GM19035 (cell line): ENCODE measurements around the gene PDZD2.
"Not testable (repeated sequence)": the region's sequence is repeated elsewhere in the genome, so short reads cannot be mapped to it uniquely, and the experiment has no call there.

Experiments
- ATAC-seq: cut with Tn5 transposase; IDR thresholded peaks from one replicate; pipeline ENCODE4 v1.9.1; 2021; ENCODE audit not compliant: unreplicated experiment

Gene PDZD2

GRCh38 chr5:32027717-32028458 is 389.0 kb downstream of the PDZD2 start:
- ATAC-seq, result no peak

- no peak for ATAC-seq
Observed at GRCh38 chr5:32029261-32029660, 390.3 kb downstream of the PDZD2 start.

GRCh38 chr5:32029781-32030180 is 390.9 kb downstream of the PDZD2 start:
- no peak for ATAC-seq

GRCh38 chr5:32030222-32030621 is 391.3 kb downstream of the PDZD2 start:
- ATAC-seq, result no peak

- ATAC-seq, result no peak
Observed at GRCh38 chr5:32030686-32031085, 391.8 kb downstream of the PDZD2 start.

GRCh38 chr5:32031089-32031488 is 392.2 kb downstream of the PDZD2 start:
- ATAC-seq, result no peak

GRCh38 chr5:32038523-32038922 is 399.6 kb downstream of the PDZD2 start:
- no peak for ATAC-seq

GRCh38 chr5:32039133-32039532 is 400.2 kb downstream of the PDZD2 start:
- not testable (repeated sequence) for ATAC-seq

- not testable (repeated sequence) for ATAC-seq
Observed at GRCh38 chr5:32039601-32040000, 400.7 kb downstream of the PDZD2 start.

- not testable (repeated sequence) for ATAC-seq
Observed at GRCh38 chr5:32040181-32040695, 401.3 kb downstream of the PDZD2 start.

- ATAC-seq, result no peak
Observed at GRCh38 chr5:32042551-32042961, 403.6 kb downstream of the PDZD2 start.

- ATAC-seq, result no peak
Observed at GRCh38 chr5:32043105-32043504, 404.2 kb downstream of the PDZD2 start.

GRCh38 chr5:32044434-32044833 is 405.5 kb downstream of the PDZD2 start:
- ATAC-seq, result no peak

- no peak for ATAC-seq
Observed at GRCh38 chr5:32044939-32045338, 406.0 kb downstream of the PDZD2 start.

- ATAC-seq, result no peak
Observed at GRCh38 chr5:32047056-32047455, 408.1 kb downstream of the PDZD2 start.

GRCh38 chr5:32051796-32052195 is 412.9 kb downstream of the PDZD2 start:
- no peak for ATAC-seq

- no peak for ATAC-seq
Observed at GRCh38 chr5:32055891-32056866, 417.2 kb downstream of the PDZD2 start.

- no peak for ATAC-seq
Observed at GRCh38 chr5:32057187-32058096, 418.5 kb downstream of the PDZD2 start.

GRCh38 chr5:32058101-32058500 is 419.2 kb downstream of the PDZD2 start:
- ATAC-seq, result no peak

GRCh38 chr5:32058997-32059396 is 420.1 kb downstream of the PDZD2 start:
- no peak for ATAC-seq
